ENCODE data around the gene TXNRD3. TPM values are rescaled to one million over a fixed set of nuclear protein-coding genes. Genes with fewer than 3 reads are reported as not detected.
"Not testable (repeated sequence)": the region's sequence is repeated elsewhere in the genome, so short reads cannot be mapped to it uniquely, and the experiment has no call there.

TXNRD3 gene
- total RNA-seq, 1 donor from 2014 or later: 6.3 TPM

DNA sequence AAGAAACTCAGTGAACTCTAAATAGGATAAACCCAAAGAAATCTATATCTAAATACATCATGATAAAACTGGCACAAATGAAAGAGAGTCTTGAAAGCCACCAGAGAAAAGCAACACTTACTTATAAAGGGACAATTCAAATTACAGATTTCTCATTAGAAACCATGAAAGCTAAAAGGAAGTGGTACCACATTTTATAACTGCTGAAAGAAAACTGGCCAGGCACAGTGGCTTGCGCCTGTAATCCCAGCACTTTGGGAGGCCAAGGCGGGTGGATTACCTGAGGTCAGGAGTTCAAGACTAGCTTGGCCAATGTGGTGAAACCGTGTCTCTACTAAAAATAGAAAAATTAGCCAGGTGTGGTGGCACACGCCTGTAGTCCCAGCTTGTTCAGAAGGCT, 59.4 kb downstream of the TXNRD3 start:
- DNase-seq (ENCODE audit: low read depth in 2 of 2): not testable (repeated sequence)

DNA sequence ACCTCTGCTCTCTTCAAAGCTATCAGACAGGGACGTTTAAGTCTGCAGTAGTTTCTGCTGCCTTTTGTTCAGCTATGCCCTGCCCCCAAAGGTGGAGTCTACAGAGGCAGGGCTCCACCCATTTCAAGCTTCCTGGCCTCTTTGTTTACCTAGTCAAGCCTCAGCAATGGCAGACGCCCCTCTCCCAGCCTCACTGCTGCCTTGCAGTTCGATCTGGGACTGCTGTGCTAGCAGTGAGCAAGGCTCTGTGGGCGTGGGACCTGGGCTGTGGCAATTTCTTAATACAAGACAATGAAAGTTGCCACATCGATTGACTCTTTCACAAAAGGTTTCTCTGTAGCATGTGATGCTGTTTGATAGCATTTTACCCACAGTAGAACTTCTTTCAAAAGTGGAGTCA, 63.4 kb downstream of the TXNRD3 start:
- not testable (repeated sequence) for DNase-seq (ENCODE audit: low read depth in 2 of 2)

DNA sequence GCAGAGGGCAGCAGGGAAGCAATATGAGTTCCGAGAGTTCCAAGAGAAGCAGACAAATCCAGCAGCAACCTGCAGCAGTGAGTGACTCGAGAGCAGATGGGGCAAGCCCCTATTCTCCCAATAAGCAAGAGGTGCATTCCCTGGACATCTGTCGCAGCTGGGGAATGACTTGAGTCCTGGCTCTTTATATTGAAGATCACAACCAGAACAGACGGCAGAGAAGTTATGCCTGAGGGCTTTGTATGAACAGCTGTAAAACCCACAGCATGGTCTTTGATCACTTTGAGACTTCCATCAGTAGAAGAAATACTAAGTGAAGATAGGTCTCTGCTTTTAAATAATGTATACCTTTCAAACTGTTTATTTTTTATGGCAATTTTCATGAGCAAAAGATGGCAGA, 72.6 kb downstream of the TXNRD3 start:
- no peak for DNase-seq (ENCODE audit: low read depth in 2 of 2)

DNA sequence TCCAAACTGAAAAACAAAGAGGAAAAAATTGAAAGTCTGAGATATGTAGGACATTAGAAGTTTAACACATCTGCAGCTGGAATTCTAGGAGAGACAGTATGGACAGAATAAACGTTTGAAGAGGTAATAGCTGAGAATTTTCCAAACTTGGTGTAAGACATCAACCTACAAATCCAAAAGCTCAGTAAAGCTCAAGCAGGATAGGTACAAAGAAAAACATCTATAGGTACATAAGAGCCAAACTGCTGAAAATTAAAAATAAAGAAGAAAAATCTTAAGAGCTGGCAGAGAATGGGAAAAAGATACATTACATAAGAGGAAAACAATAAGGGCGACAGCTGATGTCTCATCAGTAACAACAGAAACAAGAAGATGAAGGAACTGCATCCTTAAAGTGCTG, 73.4 kb downstream of the TXNRD3 start:
- DNase-seq (ENCODE audit: low read depth in 2 of 2): no peak

DNA sequence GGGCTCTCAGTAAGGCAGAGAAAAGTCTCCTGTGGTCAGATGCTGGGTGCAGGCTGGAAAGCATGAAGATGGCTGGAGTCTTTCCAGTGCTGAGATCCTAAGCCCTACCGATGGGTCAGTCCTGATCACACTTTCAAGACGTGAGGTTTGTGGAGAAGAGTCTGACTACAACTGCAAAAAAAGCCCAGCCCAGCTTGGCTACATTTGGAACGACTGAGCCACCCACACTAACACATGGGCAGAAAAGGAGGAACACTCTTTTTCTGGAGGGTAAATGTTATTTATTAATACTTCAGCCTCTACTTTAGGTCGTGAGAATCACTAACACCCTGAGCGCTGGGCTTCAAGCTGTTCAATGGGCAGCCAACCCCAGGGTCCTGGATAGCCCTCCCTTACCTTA, 74.2 kb downstream of the TXNRD3 start:
- no peak for DNase-seq (ENCODE audit: low read depth in 2 of 2)

DNA sequence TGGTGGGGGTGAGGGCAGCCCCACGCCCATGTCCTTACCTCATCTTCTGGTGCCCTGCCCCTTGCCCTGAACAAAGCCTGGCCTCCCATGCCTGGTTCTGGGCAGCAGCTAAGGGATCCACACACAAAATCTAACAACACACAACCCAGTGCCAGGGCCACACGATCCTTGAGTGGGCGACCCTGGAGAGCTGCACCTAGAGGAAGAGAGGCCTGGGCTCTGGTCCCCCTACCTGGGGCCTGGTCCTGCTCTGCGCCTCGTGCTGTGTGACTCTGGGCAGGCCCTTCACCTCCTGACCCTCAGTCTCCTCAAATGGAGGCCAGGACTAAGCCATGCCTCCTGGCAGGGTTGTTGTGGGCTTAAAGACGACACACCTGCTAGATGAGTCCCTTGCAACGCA, 76.2 kb downstream of the TXNRD3 start:
- no peak for DNase-seq (ENCODE audit: low read depth in 2 of 2)

DNA sequence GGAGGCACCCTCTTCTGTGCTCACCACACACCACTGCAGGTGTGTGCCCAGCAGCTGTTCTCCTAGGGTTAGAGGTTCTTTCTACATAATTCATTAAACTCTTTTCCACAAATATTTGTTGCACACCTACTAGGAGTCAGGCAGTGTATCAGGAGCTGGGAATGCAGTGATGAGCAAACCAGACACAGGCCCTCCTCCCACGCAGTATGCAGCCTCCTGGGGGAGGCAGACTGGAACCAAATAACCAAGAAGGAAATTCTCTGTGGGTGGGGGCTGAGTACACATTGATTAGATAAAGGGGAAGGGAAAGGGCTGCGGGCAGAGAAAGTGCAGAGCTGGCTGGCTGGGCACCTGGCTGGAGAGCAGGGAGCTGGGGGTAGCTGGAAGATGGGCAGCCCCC, 77.7 kb downstream of the TXNRD3 start:
- no peak for DNase-seq (ENCODE audit: low read depth in 2 of 2)

DNA sequence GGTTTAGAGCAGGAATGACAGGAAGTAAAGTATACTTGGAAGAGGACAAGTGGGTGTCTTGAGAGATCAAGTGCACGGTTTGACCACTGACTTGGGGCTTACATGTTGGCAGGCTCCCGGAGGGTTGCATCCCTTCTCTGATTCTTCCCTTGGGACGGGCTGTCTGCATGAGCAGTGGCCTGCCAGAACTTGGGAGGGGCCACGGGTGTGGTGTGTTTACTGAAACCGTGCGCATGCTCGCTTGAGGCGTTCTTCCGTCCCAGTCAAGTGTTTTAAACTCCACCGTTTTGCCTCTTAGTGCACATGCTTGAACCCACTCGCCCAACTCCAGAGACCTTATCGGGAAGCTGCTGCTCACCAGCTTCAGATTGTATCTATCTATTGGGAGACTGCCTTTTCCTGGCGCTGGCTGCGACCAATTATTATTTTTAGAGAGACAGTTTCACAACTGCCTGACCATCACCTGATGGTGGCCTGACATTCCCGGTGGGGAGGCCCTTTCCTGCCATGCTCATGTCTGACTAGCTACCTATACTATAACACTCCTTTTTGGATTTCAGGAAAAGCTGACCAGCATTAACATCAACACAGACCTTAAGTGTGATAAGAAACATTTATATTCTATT, 81.3 kb downstream of the TXNRD3 start:
- DNase-seq (ENCODE audit: low read depth in 2 of 2): no peak

DNA sequence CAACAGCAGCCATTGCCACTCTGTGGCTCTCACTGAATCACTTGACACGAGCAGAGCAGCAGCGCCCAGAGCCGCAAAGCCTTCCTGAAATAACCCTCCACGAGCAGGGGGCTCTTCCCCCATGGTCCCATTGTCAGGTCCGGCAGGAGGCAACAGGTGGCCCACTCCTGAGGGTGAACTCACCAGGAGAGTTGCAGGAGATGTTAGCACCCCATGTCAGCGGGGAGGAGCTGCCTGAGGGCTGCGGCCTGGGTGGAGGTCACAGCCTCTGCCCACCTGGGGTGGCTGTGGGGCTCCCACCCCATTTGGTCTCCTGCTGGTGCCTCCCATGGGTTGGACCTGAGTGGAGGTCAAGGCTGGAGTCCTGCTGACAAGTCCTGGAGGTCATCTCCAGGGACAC, 83.8 kb downstream of the TXNRD3 start:
- DNase-seq (ENCODE audit: low read depth in 2 of 2): no peak

DNA sequence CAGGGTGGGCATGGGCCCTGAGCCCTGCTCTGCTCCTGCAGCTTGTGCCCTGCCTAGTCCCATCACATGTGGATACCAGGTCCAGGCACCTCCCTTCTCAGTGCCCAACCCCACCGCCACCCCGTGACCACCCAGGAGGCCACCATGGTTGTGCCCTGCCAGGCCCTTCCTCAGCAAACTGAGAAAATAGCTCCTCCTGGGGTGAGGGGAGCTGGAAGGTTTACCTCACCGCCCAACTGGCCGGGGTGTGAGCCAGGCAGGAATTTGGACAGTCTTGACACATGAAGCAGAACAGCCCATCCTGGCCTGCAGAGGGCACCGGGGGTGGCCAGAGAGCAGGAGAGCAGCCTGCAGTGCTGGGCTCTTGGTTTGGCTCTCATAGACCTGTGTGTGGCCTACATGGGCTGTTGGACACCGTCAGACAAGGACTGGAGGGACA, 84.8 kb downstream of the TXNRD3 start:
- no peak for DNase-seq (ENCODE audit: low read depth in 2 of 2)

DNA sequence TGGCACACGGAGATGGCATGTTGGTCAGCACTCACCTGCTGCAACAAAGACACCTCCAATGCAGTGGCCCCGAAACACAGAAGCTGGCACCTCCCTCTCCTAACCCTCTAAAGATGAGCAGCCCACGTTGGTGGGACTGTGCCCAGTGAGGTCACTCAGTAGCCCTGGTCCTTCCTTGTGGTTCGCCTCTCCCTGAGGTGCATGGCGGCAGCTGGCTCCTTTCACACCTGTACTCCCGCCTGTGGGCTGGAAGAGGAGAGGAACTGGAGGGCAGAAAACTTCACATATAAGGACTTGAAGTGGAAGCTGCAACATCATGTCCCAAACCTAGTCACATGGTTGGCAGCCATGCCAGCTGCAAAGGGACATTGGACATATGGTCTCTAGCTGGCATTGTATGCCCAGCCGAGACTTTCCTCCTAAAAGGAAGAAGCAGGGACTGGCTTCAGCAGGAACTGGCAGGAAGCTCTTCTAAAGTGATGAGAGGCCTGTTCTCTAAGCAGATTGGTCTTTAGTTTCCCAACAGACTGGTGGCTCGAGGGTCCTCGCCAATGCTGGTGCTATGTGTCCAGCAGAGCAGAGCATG, 85.4 kb downstream of the TXNRD3 start:
- DNase-seq (ENCODE audit: low read depth in 2 of 2): no peak

DNA sequence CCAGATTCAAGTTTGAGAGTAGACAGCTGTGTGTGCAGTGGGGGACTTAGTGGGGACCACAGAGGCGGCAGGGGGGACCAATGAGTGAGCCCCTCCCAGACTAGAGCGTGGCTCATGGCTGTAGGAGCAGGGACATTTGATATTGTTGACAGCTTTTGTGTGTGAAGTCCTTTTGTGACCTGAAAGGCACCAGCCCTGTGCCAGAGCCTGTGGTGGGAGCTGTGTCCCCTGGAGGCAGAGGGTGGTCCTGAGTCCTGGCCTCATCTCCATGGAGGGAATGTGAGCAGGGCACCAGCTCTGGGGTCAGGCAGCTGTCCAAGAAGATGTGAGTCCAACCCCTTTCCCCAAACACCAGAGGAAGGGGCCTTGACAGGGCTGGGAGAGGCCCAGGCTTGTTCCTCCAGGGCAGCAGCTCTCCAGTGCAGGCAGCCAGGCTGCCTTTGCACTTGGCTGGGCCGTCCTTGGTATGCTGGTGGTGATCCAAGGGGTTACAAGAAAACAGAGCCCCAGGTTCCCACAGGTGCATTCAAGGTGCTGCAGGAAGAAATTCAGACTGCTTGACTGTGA, 86.1 kb downstream of the TXNRD3 start:
- no peak for DNase-seq (ENCODE audit: low read depth in 2 of 2)

DNA sequence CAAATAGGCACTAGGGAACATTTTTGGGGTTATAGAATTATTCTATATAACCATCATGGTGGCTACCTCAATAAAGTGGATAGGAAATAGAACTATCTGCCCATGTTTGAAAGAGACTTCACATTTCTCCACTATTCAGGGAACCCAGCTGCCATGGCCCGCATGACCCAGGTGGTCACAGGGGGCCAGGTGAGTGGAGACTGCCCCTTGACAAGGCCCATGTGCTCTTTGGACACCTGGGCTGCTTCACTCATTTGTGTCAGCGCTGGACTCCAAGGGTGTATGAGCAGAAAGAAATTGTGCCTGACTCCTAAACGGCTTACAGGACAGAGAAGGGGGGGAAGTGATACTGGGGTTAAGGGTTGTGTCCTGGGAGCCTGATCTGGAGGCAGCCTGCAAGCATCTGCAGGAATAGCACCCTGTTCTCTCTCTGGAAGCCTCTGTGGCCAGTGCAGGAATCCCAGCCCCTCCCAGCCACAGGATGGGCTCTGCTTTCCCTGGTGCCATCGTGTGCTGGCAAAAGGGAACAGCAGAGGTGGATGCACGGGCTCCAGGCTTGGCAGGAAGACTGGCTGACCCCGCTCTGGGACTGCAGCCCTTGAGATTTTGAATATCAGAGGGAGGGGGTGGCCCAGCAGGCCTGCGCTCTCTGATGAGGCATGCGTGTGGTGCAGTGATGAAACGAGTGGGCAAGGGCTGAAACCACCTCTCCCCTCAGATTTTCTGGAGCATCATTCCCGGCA, 87.1 kb downstream of the TXNRD3 start:
- no peak for DNase-seq (ENCODE audit: low read depth in 2 of 2)

DNA sequence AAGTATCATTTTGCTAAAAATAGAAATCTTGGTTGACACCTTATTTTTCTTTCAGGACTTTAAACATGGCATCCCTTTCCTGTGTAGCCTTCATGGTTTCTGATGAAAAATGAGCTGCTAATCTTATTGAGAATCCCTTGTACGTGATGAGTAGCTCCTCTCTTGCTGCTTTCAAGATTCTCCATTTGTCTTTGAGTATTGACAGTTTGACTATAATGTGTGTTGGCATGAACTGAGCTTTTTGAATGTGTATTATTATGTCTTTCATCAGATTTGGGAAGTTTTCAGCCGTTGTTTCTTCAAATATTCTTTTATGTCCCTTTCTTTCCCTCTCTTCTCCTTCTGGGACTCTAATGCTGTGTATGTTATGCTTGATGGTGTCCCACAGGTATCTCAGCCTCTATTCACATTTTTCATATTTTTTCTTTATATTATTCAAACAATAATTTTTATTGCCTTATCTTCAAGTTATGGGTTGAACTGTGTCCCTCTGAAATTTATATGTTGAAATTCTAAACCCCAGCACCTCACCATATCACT, 92.1 kb downstream of the TXNRD3 start:
- no peak for DNase-seq (ENCODE audit: low read depth in 2 of 2)

DNA sequence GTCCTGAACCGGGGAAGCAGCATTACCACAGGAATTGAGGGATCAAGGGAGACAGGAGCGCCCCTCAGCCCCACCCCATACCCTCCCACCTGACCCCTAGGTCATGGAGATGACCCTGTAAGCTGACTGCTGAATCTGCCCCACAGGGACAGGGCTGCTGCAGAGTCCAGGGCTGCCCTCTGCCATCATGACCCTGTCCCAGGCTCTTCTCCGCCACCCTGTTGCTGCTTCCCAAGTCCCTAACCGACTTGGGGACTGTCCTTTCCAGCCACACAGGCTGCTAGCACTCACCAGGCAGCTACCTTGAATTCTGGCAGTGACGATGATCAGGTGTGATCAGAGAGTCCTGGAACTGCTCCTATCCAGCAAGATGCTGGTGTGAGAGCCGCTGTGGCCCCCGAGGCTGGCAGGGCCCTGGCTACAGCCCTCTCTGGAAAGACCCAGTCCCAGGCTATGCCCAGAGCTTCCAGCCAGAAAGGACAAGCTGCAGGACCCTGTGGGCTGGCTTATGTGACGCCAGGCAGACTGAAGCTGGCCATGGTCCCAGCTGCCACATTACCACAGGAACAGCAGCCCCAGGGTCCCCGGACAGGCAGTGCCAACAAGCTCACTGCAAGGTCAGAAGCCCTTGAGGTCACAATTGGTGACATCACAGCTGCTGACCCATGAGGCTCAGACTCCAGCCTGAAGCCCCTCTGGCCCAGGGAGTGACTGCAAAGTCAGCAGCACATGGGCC, 96.4 kb downstream of the TXNRD3 start, which contains the start of gene C3orf22:
Gene C3orf22 (minus strand): TSS at position 597 of the 736 bp plus-strand sequence. CDS start 5,542 bp downstream, outside the sequence.
- DNase-seq (ENCODE audit: low read depth in 2 of 2): no peak

DNA sequence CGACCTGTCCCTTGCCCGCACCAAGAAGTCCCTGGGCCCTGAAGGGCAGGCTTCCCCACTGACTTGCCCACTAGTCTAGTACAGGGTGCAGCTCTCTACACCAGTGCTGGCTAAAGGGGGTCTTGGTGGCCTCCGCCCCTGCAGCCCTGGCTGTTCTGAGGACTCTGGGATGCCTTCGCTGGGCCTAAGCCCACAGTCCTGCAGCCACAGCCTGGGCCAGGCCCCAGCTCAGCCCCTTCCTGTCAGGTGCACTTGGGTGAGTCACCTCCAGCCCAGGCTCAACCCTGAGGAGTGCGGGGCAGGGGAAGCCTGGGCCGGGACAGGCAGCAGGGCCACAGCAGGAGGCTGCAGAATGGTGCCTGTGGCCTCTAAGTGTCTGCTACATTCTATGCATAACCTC, 97.2 kb downstream of the TXNRD3 start:
- DNase-seq (ENCODE audit: low read depth in 2 of 2): no peak

DNA sequence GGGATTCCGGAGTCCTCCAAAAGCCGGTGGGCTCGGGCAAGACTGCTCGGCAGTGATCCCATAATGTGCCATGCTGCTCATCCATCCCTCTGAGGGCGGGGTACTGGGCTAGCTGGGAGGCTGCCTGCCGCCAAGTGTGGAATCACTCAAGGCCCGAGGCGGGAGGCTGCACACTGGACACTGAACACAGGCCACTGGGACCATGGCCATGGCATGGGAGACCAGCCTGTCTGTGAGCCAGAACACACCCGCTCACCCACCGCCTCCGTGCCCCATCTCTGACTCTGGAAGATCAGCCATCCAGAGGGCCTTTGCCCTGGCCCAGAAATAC, 97.5 kb downstream of the TXNRD3 start:
- DNase-seq (ENCODE audit: low read depth in 2 of 2): no peak
